ENCODE results near the gene TMCC2.
A peak's percentile ranks its signal among the peaks of the same experiment; 100 is the strongest.

TMCC2 gene

DNA sequence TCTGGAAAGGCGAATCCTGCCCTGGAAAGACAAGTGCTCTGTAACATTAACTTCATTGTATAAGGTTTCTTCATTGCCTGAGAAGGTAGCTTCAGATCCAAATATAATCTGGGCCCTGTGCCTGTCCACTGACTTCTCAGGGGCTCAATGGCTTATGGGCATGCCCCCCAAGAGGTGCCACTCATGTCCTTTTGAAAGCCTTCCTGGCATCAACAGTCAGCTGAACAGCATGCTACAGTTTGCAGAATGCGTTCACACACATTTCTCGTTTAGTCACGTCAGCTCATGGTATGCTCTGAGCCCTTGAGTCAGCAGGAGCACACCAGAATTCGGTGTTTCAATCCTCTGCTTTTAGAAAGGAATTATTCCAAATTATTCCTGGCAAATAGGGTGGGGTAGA, 23.8 kb downstream of the TMCC2 start:
- DNase-seq = no peak
- intact Hi-C loops (cut with DNase I) = no loop called here

DNA sequence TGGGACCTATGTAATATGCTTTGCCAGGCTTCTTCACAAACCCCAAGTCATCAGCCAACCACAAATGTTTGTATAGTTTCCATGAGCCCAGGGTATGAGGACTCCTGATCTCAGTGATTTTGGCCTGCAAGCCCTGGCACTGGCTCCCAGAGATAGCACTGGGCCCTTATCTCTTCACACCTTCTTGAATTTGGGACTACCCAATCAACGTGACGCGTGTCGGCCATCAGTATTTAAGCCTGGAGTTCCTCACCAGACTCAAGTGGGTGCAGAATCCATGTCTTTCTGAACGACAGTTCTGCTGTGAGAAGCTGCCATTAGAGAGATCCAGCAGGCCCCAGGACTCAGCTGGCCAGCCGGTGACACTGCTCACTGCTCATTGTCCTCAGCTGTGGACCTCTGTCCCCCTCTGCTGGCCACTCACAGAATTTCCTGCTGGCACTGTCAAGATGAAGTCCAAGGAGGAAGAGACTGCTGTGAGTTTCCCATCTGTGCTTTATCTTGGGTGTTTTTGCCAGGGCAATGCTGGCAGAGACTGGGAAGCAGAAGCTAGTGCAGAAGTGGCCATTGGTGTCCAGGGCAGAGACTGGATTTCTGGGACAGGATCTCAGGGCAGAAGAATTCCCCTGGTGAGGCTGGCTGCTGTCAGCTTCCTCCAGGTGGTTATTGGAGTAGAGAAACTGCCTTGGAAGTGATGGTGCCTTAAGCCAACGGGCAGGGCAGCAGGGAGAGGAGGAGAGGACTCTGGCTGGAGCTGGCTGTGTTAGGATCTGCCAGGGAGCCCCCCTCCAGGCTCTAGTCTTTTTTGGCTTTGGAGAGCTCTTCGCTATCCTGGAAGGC, 28.4 kb downstream of the TMCC2 start:
- peak; percentile 80 to 98 (median 95) for DNase-seq
- intact Hi-C loops (cut with DNase I) = loop anchor here (2.0 to 5.0 kb wide), 2 partner anchors 27 to 269 kb away; no protein-coding TSS in a partner anchor

DNA sequence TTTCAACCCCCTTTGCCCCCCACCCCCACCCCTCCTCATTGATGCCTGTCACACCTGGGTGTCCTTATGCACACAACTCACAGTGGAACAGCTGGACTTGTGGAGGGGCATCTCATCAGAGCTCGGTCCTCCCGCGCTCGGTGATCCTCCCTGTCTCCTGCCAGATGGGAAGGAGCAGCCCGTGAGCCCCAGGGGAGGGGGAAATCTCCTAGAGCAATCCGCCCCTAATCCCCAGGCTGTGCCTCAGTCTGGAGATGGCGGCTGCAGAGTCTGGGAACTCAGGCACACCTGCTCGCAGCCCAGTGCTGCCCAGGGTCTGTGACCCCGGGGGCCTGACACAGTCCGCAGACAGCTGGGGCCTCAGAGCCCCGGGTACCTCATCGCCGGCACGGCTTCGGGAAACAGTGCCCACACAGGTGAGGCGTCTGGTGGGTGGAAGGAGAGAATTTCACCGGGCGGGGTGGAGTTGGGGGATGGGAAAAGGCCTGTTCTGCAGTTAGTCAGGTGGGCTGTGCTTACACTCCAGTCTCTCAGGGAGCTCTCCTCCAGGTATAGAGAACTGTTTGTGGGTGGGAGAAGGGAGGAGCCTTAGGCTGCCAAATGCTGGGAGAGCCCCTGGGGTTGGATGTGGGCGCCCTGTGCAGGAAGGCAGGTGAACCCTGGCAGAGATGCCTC, 29.3 kb downstream of the TMCC2 start:
- DNase-seq = peak in 29 of 42 donors; percentile 45 to 81 (median 63)
- intact Hi-C loops (cut with DNase I) = loop anchor here (2.0 to 5.0 kb wide), 2 partner anchors 28 to 270 kb away; no protein-coding TSS in a partner anchor

DNA sequence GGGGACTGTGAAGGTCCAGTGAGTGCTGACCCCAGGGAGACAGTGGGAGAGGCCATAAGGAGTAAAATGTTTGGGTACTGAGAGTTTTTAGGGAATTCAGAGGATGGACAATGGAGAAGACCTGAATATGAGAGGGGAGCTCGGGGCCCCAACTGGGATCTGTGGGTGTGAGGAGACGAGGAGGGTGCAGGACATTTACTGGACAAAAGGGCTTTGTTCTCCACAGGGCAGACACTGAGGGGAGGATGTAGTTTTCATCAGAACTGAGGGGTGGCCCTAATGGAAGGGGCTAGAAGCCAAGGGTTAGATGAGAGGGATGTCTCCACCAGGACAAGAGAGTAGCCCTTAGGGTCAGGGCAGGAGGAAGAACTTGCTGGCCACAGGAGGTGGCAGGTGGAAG, 30.0 kb downstream of the TMCC2 start:
- intact Hi-C loops (cut with DNase I) = loop anchor here (2.0 to 5.0 kb wide), 2 partner anchors 29 to 270 kb away; no protein-coding TSS in a partner anchor
- peak in 15 of 42 donors; percentile 45 to 80 (median 64) for DNase-seq

DNA sequence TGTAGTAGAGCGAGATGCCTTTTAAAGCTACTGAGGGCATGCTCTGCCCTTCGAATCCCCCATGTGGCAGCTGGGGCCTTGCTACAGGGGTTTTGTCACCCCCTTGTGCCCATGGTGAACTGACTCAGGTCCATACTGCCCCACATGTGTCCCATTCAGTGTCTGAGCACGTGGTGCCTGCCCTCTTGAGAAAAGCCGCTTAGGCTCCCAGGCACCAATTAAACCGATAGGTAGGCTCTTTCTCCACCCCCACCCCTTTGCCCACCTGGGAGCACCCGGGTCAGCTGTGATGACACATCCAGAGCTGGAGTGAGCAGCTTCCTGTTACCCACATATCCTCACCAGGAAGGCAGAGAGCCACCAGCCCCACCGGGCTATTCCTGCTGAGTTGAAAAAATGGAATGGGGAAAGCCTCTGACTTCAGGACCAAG, 30.5 kb downstream of the TMCC2 start:
- no peak for DNase-seq
- intact Hi-C loops (cut with DNase I) = loop anchor here (5.0 kb wide), 1 partner anchor 271 kb away; no protein-coding TSS in a partner anchor

DNA sequence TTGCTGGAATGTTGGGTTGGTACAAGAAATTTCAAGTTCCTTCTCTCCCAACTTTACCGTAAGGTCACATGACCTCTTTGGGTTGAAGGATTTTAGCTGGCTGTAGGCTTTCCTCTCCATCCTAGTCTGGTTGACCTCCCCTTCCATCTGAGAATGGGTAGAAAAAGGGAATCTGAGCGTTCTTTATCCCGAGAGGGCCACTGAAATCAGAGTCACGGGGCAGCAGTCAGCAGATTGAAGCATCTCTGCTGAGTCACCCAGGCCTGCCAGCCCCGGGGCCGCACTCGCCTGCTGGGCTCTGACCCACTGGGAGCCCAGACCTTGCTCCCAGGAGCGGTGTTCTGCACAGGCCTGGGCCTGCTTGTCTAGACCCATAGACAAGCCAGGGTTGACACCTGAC, 31.0 kb downstream of the TMCC2 start:
- intact Hi-C loops (cut with DNase I) = loop anchor here (5.0 kb wide), 1 partner anchor 271 kb away; no protein-coding TSS in a partner anchor
- peak; percentile 42 to 94 (median 80) for DNase-seq

DNA sequence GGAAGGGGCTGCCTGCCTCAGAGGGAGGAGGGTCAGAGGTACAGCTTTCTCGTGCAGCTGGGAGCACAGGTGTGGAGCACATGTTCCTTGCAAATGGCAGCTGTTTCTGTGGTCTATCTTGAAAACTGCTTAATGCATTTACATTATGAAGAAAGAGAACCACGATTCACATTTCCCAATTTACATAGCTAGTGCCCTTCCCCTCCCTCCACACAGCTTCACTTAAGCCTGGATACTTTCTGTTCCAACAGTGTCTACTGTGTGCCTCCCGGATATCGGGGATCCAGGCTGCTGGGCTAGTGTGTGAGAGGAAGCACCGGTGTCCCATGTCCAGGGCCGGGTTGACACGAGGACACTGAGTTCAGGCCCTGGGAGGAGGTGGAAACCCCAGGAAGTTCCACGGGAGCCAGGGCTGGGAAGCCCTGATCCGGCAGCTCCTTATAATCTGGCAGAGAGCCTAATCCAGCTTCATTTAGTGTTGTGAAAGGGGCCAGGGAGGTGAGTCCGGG, 31.6 kb downstream of the TMCC2 start:
- DNase-seq = no peak
- intact Hi-C loops (cut with DNase I) = loop anchor here (5.0 kb wide), 1 partner anchor 272 kb away; no protein-coding TSS in a partner anchor

DNA sequence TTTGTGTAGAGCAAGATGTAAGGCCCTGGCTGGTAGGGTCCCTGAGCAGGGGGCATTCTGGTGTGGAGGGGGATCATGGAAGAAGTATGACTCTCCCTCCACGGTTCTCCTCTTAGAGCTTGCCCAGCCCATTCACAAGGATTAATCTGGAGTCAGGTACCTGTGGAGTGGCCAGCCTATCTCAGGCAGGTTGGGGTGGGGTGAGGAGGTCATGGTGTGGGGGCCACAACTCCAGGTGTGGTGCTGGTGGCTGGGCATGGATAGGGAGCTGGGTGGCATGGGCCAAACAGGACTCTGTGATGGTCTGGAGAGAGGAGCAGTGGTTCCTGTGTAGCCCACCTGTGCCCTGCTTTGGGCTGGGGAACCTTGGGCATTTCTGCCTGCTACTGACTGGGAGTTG, 32.3 kb downstream of the TMCC2 start:
- DNase-seq = no peak
- intact Hi-C loops (cut with DNase I) = loop anchor here (5.0 kb wide), 1 partner anchor 273 kb away; no protein-coding TSS in a partner anchor

DNA sequence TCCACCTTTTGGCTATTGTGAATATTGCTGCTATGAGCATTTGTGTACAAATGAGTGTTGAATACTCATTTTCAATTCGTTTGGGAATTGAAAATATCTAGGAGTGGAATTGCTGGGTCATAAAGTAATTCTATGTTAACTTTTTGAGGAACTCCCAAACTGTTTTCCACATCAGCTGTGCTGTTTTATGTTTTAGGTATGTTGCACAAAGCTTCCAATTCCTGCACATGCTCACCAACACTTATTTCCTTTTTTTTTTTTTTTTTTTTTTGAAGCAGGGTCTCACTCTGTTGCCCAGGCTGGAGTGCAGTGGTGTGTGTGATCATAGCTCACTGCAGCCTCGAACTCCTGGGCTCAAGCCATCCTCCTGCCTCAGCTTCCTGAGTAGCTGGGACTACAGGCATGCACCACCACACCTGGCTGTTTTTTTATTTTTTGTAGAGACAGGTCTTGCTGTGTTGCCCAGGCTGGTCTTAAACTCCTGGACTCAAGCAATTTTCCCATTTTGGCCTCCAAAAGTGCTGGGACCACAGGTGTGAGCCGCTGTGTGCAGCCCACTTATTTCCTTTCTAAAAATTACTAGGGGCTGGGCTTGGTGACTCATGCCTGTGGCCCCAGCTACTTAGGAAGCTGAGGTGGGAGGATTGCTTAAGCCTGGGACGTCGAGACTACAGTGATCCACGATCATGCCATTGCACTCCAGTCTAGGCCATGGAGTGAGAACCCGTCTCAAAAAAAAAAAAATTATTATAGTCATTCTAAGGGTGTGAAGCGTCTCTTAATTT, 33.4 kb downstream of the TMCC2 start:
- intact Hi-C loops (cut with DNase I) = no loop called here
- DNase-seq = peak in 2 of 42 donors; percentile 49 to 75

DNA sequence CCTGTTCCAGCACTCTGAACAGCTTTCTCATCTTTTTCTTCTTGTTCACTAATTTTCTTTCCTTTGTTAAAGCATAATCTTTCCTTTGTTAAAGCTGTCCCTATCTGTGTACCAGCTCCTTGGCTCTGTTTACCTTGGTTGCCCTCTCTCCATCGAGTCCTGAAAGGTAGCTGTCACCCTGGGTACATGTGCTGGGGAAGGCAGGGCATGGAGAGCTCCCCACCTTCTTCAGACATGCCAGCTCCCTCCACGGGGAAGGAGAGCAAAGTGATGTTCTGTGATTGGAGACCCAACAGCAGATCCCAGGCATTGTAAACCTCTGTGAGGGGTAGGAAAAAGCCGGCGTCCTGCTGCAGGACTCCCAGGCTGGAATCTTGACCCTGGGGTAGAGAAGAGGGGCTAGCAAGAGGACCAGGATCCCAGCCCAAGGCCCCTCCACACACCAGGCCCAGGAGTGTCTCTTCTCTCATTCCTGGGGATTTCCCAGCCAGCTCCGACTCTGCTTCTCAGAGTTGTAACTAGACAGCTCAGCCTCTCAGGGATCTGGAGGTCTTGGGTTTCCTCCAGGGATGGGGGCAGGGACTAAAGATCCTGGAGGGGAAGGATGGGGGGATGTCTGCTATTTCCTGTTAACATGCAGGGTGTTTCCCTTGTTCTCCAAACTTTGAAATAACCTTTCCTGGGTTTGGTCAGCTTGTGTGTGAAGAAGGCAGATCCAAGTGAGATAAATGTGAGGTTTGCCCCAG, 34.4 kb downstream of the TMCC2 start:
- intact Hi-C loops (cut with DNase I) = no loop called here
- DNase-seq = no peak

DNA sequence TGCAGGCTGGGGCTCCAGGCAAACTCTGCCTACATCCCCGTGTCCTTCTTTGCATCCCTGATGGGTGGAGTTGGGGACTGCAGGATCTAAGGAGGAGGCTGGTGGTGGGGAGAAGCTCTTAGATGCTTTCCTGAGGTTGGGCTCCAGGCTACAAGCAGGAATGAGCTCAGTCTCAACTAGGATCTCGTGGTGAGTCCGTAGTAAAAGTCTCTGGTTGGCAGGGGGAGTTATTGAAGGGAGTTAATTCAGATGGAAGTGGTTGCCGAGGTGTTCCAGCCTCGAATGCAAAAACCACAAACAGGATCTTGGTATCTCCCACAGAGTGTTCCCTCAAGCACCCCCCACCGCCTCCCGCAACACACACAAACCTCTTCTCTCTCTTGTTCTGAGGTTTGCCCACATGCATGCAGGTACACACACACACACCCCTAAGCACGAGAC, 35.0 kb downstream of the TMCC2 start:
- intact Hi-C loops (cut with DNase I) = no loop called here
- DNase-seq = no peak

DNA sequence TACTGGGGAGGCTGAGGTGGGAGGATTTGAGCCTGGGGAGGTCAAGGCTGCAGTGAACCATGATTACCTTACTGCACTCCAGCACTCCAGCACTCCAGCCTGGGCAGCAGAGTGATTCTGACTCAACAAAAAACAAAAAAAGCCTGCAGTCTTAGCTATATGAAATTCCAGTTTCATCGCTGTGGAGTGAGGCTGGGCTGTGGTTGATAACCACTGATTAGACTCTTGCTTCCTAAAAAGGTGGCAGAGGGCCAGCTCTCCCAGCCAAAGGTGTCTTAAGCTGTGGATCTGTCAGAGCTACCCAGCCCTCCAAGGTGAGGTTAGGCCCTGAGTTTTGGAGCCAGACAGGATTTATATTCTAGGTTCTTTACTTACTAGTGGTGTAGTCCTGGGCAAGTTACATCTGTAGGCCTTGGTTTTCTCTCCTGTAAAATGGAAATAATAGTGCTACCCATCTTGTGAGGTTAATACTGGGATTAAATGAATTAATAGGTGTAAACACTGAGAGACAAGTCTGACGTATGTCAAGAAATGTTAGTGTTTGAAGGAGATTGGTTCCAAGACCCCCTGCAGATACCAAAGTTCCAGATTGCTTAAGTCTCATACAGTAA, 35.9 kb downstream of the TMCC2 start:
- DNase-seq = no peak
- intact Hi-C loops (cut with DNase I) = no loop called here

DNA sequence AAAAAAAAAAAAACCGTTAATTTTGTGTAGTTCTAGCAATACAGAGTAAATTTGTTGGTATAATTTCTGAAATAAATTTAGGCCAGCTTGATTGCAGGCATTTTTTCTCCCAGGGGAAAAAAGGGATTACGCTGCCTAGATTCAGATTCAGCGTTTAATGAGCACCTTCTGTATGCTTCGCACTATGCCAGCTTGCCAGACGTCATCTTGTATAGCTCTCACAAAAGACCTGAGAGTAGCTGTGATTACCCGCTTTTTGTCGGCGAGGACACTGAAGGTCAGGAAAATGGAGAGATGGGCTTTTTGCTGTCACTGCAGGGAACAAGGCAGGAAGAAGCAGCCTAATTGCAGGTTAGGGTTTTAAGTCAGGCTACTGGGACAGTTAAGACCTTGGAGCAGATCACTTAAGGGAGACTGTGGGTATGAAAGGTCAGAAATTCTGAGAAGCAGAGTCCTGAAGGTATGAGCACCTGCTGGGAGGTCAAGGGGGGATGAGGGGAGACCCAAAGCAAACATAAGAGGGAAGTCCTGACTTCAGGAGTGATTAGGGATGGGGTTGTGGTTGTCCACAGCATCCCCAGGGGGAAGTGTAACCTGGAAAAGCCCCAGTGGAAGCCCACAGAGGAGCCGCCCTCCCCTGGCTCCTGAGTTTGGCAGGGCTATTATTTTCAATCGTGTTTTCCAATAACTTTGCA, 39.0 kb downstream of the TMCC2 start:
- DNase-seq = no peak
- intact Hi-C loops (cut with DNase I) = no loop called here

DNA sequence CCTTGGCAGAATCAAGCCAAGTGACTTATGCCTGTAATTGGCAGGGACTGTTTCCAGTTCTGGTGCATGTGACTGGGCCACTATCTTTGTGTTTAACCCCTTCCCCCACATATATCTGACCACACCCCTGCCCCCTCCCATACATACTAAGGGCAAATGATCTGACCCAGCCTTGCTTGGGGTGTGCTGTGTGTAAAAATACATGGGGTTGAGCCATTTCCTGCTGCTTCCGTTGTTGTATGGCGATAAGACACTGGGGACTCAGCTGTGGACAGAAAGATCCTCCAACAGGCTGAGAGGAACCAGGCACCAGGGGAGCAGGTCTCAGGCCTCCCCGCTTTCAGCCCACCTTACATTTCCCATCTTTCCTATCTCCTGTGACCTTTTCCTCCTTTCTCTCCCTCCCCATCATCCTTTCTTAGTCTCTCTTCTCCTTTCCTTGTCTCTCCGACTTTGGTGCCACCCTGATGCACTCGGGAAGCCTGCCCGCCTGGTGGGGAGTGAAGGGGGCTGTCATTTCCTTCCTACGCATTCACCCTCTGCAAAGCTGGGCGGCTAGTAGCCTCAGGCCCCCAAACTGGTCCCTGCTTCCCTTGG, 39.7 kb downstream of the TMCC2 start:
- no peak for DNase-seq
- intact Hi-C loops (cut with DNase I) = no loop called here

DNA sequence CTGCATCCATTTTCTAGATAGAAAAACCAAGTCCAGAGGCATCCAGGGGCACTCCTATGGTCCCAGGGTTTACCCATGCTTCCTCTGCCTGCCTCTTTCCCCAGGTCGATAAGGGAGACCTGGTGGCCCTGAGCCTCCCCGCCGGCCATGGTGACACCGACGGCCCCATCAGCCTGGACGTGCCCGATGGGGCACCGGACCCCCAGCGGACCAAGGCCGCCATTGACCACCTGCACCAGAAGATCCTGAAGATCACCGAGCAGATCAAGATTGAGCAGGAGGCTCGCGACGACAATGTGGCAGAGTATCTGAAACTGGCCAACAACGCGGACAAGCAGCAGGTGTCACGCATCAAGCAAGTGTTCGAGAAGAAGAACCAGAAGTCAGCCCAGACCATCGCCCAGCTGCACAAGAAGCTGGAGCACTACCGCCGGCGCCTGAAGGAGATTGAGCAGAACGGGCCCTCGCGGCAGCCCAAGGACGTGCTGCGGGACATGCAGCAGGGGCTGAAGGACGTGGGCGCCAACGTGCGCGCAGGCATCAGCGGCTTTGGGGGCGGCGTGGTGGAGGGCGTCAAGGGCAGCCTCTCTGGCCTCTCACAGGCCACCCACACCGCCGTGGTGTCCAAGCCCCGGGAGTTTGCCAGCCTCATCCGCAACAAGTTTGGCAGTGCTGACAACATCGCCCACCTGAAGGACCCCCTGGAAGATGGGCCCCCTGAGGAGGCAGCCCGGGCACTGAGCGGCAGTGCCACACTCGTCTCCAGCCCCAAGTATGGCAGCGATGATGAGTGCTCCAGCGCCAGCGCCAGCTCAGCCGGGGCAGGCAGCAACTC, 41.3 kb downstream of the TMCC2 start:
- intact Hi-C loops (cut with DNase I) = no loop called here
- peak in 1 of 42 donors; percentile 17 for DNase-seq

DNA sequence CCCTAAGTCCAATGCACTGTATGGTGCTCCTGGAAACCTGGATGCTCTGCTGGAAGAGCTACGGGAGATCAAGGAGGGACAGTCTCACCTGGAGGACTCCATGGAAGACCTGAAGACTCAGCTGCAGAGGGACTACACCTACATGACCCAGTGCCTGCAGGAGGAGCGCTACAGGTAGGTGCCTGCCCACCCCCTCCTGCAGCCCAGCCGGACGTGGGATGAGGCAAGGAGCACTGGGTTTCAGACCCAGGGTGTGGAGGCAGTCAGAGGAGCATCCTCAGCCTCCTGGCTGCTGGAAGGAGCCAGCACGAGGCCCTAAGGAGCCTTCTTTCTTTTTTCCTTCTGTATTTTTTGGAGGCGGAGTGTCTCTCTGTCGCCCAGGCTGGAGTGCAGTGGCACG, 42.0 kb downstream of the TMCC2 start:
- no peak for DNase-seq
- intact Hi-C loops (cut with DNase I) = no loop called here

Data from head of caudate nucleus (tissue), 42 donors.